Measurements from ENCODE around the gene DPAGT1.
"Not testable (repeated sequence)": the region's sequence is repeated elsewhere in the genome, so short reads cannot be mapped to it uniquely, and the experiment has no call there.

The DPAGT1 gene

GRCh38 chr11:119115484-119116234 lies 14.0 kb upstream of the DPAGT1 start:
- DNase-seq = no peak

GRCh38 chr11:119114351-119114750 lies 12.7 kb upstream of the DPAGT1 start:
- no peak for DNase-seq

GRCh38 chr11:119113716-119114115 lies 12.1 kb upstream of the DPAGT1 start:
- no peak for DNase-seq

- no peak for DNase-seq
These were observed 10.8 kb upstream of the DPAGT1 start for GRCh38 chr11:119112314-119113020.

- DNase-seq = no peak
These were observed 9.8 kb upstream of the DPAGT1 start for GRCh38 chr11:119111361-119111925.

- DNase-seq = no peak
These were observed 8.8 kb upstream of the DPAGT1 start for GRCh38 chr11:119110439-119110838.

- DNase-seq = no peak
These were observed 8.2 kb upstream of the DPAGT1 start for GRCh38 chr11:119109843-119110242.

- DNase-seq = no peak
These were observed 7.2 kb upstream of the DPAGT1 start for GRCh38 chr11:119108857-119109221.

GRCh38 chr11:119108146-119108856 lies 6.6 kb upstream of the DPAGT1 start:
- DNase-seq = peak; percentile 60

- no peak for DNase-seq
These were observed 6.0 kb upstream of the DPAGT1 start for GRCh38 chr11:119107538-119108145.

GRCh38 chr11:119106564-119107537 lies 5.2 kb upstream of the DPAGT1 start, which contains the start of gene C2CD2L:
C2CD2L (plus strand) TSS chr11:119107344; CDS start chr11:119107742, 398 bp downstream.
- DNase-seq = peak; percentile 93

- DNase-seq = peak; percentile 20
These were observed 2.1 kb upstream of the DPAGT1 start for GRCh38 chr11:119103793-119104192.

GRCh38 chr11:119103161-119103664 lies 1.6 kb upstream of the DPAGT1 start:
- not testable (repeated sequence) for DNase-seq

- no peak for DNase-seq
These were observed 477 bp downstream of the DPAGT1 start for GRCh38 chr11:119100994-119101758.

GRCh38 chr11:119100246-119100970 lies 1.2 kb downstream of the DPAGT1 start:
- DNase-seq = peak; percentile 36

GRCh38 chr11:119099711-119100110 lies 1.9 kb downstream of the DPAGT1 start:
- DNase-seq = no peak

- DNase-seq = peak; percentile 100
These were observed 6.4 kb downstream of the DPAGT1 start for GRCh38 chr11:119095066-119095880.

GRCh38 chr11:119094816-119095065 lies 6.9 kb downstream of the DPAGT1 start:
- DNase-seq = peak; percentile 90
